HepG2 (cell line): ENCODE data around the gene PLXNA4. TPM values are rescaled to one million over a fixed set of nuclear protein-coding genes. Genes with fewer than 3 reads are reported as not detected.

Experiments
- ATAC-seq: fragments of 200-7000 bp; cut with Tn5 transposase; 3 replicates; pipeline ENCODE4 v1.9.1; 2020; ENCODE audit warnings: mild to moderate bottlenecking, moderate library complexity
- BruUV-seq: library from RNA; stranded (reverse); fragments of 400-500 nt; replicated peaks from 2 replicates; lab custom pipeline; 2021; lab: Mats Ljungman, UMichigan
- CTCF ChIA-PET: fragments of 300-600 bp; formaldehyde crosslinking; extraction: SDS; loops from one replicate; lab custom pipeline; 2021; ENCODE audit warnings: low total read pairs, inconsistent platforms, low intra/inter-chr PET ratio; lab: Yijun Ruan, JAX
- POLR2A ChIA-PET: fragments of 350-600 bp; sonication (Branson Sonifier 250); formaldehyde crosslinking; loops from one replicate; lab custom pipeline; 2020; ENCODE audit warnings: antibody characterized with exemption, inconsistent platforms; lab: Yijun Ruan, JAX
- DNase-seq: peaks from one replicate; pipeline ENCODE4 v3.0.0-alpha.2; 2015; ENCODE audit warnings: low spot score
- FAIRE-seq: peaks from 3 replicates; lab custom pipeline; 2011; peaks lifted over from hg19 to GRCh38; lab: Jason Lieb, UNC
- H2AFZ ChIP-seq: one replicate; pipeline ENCODE4 v1.6.1; 2011; ENCODE audit warnings: low read length, inconsistent platforms
- H3K27ac ChIP-seq: fragments of 300-600 bp; 3 replicates; pipeline ENCODE4 v1.8.0; 2011; ENCODE audit warnings: mixed run types, mild to moderate bottlenecking, mixed read lengths, low read length, inconsistent platforms; ENCODE audit not compliant: insufficient read depth; ENCODE audit errors: extremely low read length
- H3K27me3 ChIP-seq, 2 experiments: fragments of 200-600 bp in 1 of 2; 2 replicates in 1 of 2; 3 replicates in 1 of 2; pipeline versions ENCODE4 v1.6.0 to v1.8.0; 2011; ENCODE audit warnings: low read length in 2 of 2, mild to moderate bottlenecking in 2 of 2, moderate library complexity in 2 of 2, inconsistent platforms in 1 of 2; ENCODE audit not compliant: insufficient read depth in 2 of 2, control insufficient read depth in 1 of 2
- H3K36me3 ChIP-seq, 2 experiments: fragments of 200-600 bp in 1 of 2; replicated peaks in 1 of 2; 2 replicates in 1 of 2; 3 replicates in 1 of 2; pipeline versions ENCODE4 v1.5.1 to v1.8.0; 2011; ENCODE audit warnings: low read length in 2 of 2, inconsistent platforms in 1 of 2; ENCODE audit not compliant: insufficient read depth in 2 of 2, control insufficient read depth in 1 of 2
- H3K4me1 ChIP-seq: 2 replicates; pipeline ENCODE4 v1.5.1; 2012; ENCODE audit warnings: low read length, inconsistent platforms; ENCODE audit not compliant: insufficient read depth
- H3K4me2 ChIP-seq: 2 replicates; pipeline ENCODE4 v1.6.0; 2011; ENCODE audit warnings: low read depth, low read length, inconsistent platforms
- H3K4me3 ChIP-seq, 3 experiments: fragments of 200-600 bp in 1 of 3; sonication (generic), shearing (Covaris generic) in 1 of 3; replicated peaks in 1 of 3; 2 replicates each; pipeline ENCODE4 v1.5.1; 2011 to 2016; ENCODE audit warnings: low read length in 3 of 3, inconsistent platforms in 2 of 3, low read depth in 2 of 3, mild to moderate bottlenecking in 2 of 3, control low read depth in 1 of 3, mixed read lengths in 1 of 3; ENCODE audit not compliant: insufficient read depth in 1 of 3
- H3K79me2 ChIP-seq: one replicate; pipeline ENCODE4 v1.6.1; 2011; ENCODE audit warnings: low read length, inconsistent platforms; ENCODE audit not compliant: insufficient read depth
- H3K9ac ChIP-seq: 2 replicates; pipeline ENCODE4 v1.6.0; 2011; ENCODE audit warnings: mild to moderate bottlenecking, low read depth, low read length, inconsistent platforms; ENCODE audit not compliant: insufficient read depth
- H3K9me3 ChIP-seq: 2 replicates; pipeline ENCODE4 v1.5.1; 2012; ENCODE audit warnings: mild to moderate bottlenecking, low read length
- H4K20me1 ChIP-seq: 2 replicates; pipeline ENCODE4 v1.6.0; 2011; ENCODE audit warnings: inconsistent platforms, mild to moderate bottlenecking, low read length, moderate library complexity; ENCODE audit not compliant: insufficient read depth
- CEBPG ChIP-seq: IDR thresholded peaks from 2 replicates; pipeline ENCODE4 v1.6.1; 2016
- EZH2 ChIP-seq: conservative IDR thresholded peaks from 2 replicates; pipeline ENCODE4 v1.6.1; 2012; ENCODE audit warnings: mild to moderate bottlenecking, low read depth, low read length, moderate library complexity
- HNF1A ChIP-seq, 2 experiments: sonication (generic) in 1 of 2; formaldehyde crosslinking in 1 of 2; IDR thresholded peaks; 2 replicates each; pipeline versions ENCODE4 v1.4.0 to v1.6.1; 2016 to 2020; ENCODE audit warnings: borderline replicate concordance in 1 of 2, low read depth in 1 of 2, mild to moderate bottlenecking in 1 of 2, missing genetic modification reagents in 1 of 2
- MAFG ChIP-seq: sonication (generic); formaldehyde crosslinking; IDR thresholded peaks from 2 replicates; pipeline ENCODE4 v1.5.1; 2020; ENCODE audit warnings: mild to moderate bottlenecking, missing genetic modification reagents
- NCOA5 ChIP-seq: sonication (generic); formaldehyde crosslinking; IDR thresholded peaks from 2 replicates; pipeline ENCODE4 v1.4.0; 2020; ENCODE audit warnings: missing genetic modification reagents
- PCBP1 ChIP-seq: fragments of 200-400 bp; formaldehyde crosslinking; IDR thresholded peaks from 2 replicates; pipeline ENCODE4 v1.6.1; 2017; ENCODE audit warnings: mild to moderate bottlenecking, low read depth, low read length, borderline replicate concordance
- SNAI1 ChIP-seq: sonication (generic); formaldehyde crosslinking; IDR thresholded peaks from 2 replicates; pipeline ENCODE4 v1.5.0; 2020; ENCODE audit warnings: mild to moderate bottlenecking, missing genetic modification reagents, borderline replicate concordance
- TOE1 ChIP-seq: sonication (generic); formaldehyde crosslinking; IDR thresholded peaks from 2 replicates; pipeline ENCODE4 v1.4.0; 2020; ENCODE audit warnings: mild to moderate bottlenecking, missing genetic modification reagents
- ZBTB34 ChIP-seq: sonication (generic); formaldehyde crosslinking; IDR thresholded peaks from 2 replicates; pipeline ENCODE4 v1.8.0; 2022; ENCODE audit warnings: mild to moderate bottlenecking, missing genetic modification reagents
- ZKSCAN8 ChIP-seq: IDR thresholded peaks from 2 replicates; pipeline ENCODE4 v1.6.1; 2016; ENCODE audit warnings: borderline replicate concordance, missing genetic modification reagents, missing compliant biosample characterization
- ZNF280B ChIP-seq: sonication (generic); formaldehyde crosslinking; IDR thresholded peaks from 2 replicates; pipeline ENCODE4 v1.5.0; 2020; ENCODE audit warnings: missing genetic modification reagents, mild to moderate bottlenecking, borderline replicate concordance
- ZNF503 ChIP-seq: sonication (generic); formaldehyde crosslinking; IDR thresholded peaks from 2 replicates; pipeline ENCODE4 v1.4.0; 2020; ENCODE audit warnings: missing genetic modification reagents
- ZNF580 ChIP-seq: IDR thresholded peaks from 2 replicates; pipeline ENCODE4 v1.6.1; 2016; ENCODE audit warnings: low read depth, borderline replicate concordance
- ZNF75D ChIP-seq: sonication (generic); formaldehyde crosslinking; IDR thresholded peaks from 2 replicates; pipeline ENCODE4 v1.8.1; 2023; ENCODE audit warnings: missing genetic modification reagents, mild to moderate bottlenecking, borderline replicate concordance
- WGBS: methylation state at CpG from one replicate; pipeline ENCODE4 v1.1.6; 2017; ENCODE audit warnings: low lambda C conversion rate; 5-methylcytosine and 5-hydroxymethylcytosine counted together
- in situ Hi-C: cut with HindIII; loops from 2 replicates; pipeline ENCODE4 v1.10.0; 2017; ENCODE audit warnings: low pct_unique_long_range_greater_than_20kb; ENCODE audit not compliant: extremely low pct_ligation_motif_present
- intact Hi-C: fragments of 100-400 bp; cut with micrococcal nuclease; formaldehyde crosslinking; loops from one replicate; pipeline ENCODE4 v1.10.0; 2022; ENCODE audit not compliant: unreplicated experiment
- polyA plus RNA-seq, 8 experiments: library from polyadenylated mRNA; depleted of rRNA in 3 of 8; stranded (reverse) in 7 of 8; unstranded in 1 of 8; fragments of >200 nt; fragmentation: Illumina TruSeq in 4 of 8; extraction: Trizol in 4 of 8; gene quantifications; 2 replicates each; pipeline versions ENCODE4 v1.2.1 to v1.2.3, GENCODE V29; 2011 to 2016; ENCODE audit warnings: low read depth in 4 of 8, missing spikeins in 1 of 8, mixed read lengths in 1 of 8; ENCODE audit not compliant: insufficient read depth in 1 of 8
- total RNA-seq, 5 experiments: library from RNA; depleted of rRNA; stranded (reverse); fragments of >200 nt; fragmentation: Illumina TruSeq; extraction: Trizol; gene quantifications; 2 replicates each; pipeline ENCODE4 v1.2.3, GENCODE V29; 2016; ENCODE audit warnings: low read depth in 1 of 5

The PLXNA4 gene
- total and polyA plus RNA-seq, 2 of the 13 experiments (the other 11 are each of a cell fraction or from before 2014, with no cell fraction given), result 0.01 to 0.04 TPM

GRCh38 chr7:132485600-132486273 is 90.5 kb downstream of the PLXNA4 start:
- H3K27me3 ChIP-seq, result peaks cover 0 to 61% of the 10 kb centered on the region in 2 experiments
- no peak for DNase-seq
- H3K4me3 ChIP-seq, result no peak overlapping the region
- H3K9ac ChIP-seq, result no peak overlapping the region
- CTCF ChIA-PET, result no interaction called here
- H3K79me2 ChIP-seq, result no peaks in the 10 kb centered on the region
- POLR2A ChIA-PET, result no interaction called here
- no peaks in the 10 kb centered on the region for H3K9me3 ChIP-seq
- intact Hi-C loops (no loop called here), in situ Hi-C loops (no loop called here)
- WGBS, result 11% methylated on average over 9 of the region's 9 CpGs
- no peaks in the 10 kb centered on the region for H3K36me3 ChIP-seq
- no peak overlapping the region for H3K4me2 ChIP-seq
- H3K4me1 ChIP-seq, result no peaks in the 10 kb centered on the region
- no peak for ATAC-seq
- FAIRE-seq, result no peak
- no peak overlapping the region for H3K27ac ChIP-seq
- BruUV-seq, result no TSS peak
- no peaks in the 10 kb centered on the region for H4K20me1 ChIP-seq
- no peak overlapping the region for H2AFZ ChIP-seq
- no peak for TF ChIP-seq HNF1A (IDR thresholded peaks at IDR 0.05; ENCODE audit: low read depth)
- no peak for TF ChIP-seq HNF1A (CRISPR knock-in tag; IDR thresholded peaks at IDR 0.05; ENCODE audit: borderline replicate concordance)
- no peak for TF ChIP-seq PCBP1
- TF ChIP-seq ZNF280B, result no peak
- no peak for TF ChIP-seq ZNF503 (CRISPR knock-in tag)
- no peak for TF ChIP-seq ZBTB34 (CRISPR knock-in tag)
- TF ChIP-seq CEBPG (CRISPR knock-in tag), result no peak
- TF ChIP-seq NCOA5 (CRISPR knock-in tag), result no peak
- TF ChIP-seq EZH2, result no peak
- TF ChIP-seq MAFG, result no peak
- TF ChIP-seq ZNF580 (CRISPR knock-in tag), result no peak
- TF ChIP-seq ZNF75D (CRISPR knock-in tag), result no peak
- no peak for TF ChIP-seq SNAI1 (CRISPR knock-in tag)
- TF ChIP-seq TOE1 (CRISPR knock-in tag), result no peak
- no peak for TF ChIP-seq ZKSCAN8 (CRISPR knock-in tag)
